K562 (cell line): ENCODE results near the gene CEP43. TPM values are rescaled to one million over a fixed set of nuclear protein-coding genes. Genes with fewer than 3 reads are reported as not detected.
A peak's percentile ranks its signal among the peaks of the same experiment; 100 is the strongest.

Source experiments
- E2F4 ChIP-seq: sonication (generic); formaldehyde crosslinking; IDR thresholded peaks from 2 replicates; pipeline ENCODE4 v1.8.0; 2022; ENCODE audit warnings: mild to moderate bottlenecking, low read depth, missing genetic modification reagents
- GABPA ChIP-seq: fragments of 200-800 bp; sonication (Bioruptor generic); conservative IDR thresholded peaks from 2 replicates; pipeline ENCODE4 v1.6.1; 2016; ENCODE audit warnings: low read depth, missing genetic modification characterization, missing compliant biosample characterization
- HMG20A ChIP-seq: fragments of 450-650 bp; formaldehyde crosslinking; conservative IDR thresholded peaks from 2 replicates; pipeline ENCODE4 v1.4.0; 2020; ENCODE audit warnings: mild to moderate bottlenecking, mixed read lengths
- HMGXB4 ChIP-seq: sonication (generic); formaldehyde crosslinking; IDR thresholded peaks from 2 replicates; pipeline ENCODE4 v1.8.1; 2023; ENCODE audit warnings: mild to moderate bottlenecking, missing genetic modification reagents
- KLF10 ChIP-seq: fragments of 250-450 bp; sonication (Bioruptor Pico); IDR thresholded peaks from 2 replicates; pipeline ENCODE4 v1.6.1; 2021; ENCODE audit warnings: matching md5 sums
- SETDB1 ChIP-seq: IDR thresholded peaks from one replicate; pipeline ENCODE4 v1.6.1; 2012; ENCODE audit warnings: low read length, control low read depth, inconsistent platforms
- SMARCA5 ChIP-seq: fragments of 450-650 bp; IDR thresholded peaks from 2 replicates; pipeline ENCODE4 v1.6.1; 2016
- YBX1 ChIP-seq: fragments of 450-650 bp; IDR thresholded peaks from 2 replicates; pipeline ENCODE4 v1.7.1; 2016; ENCODE audit warnings: mild to moderate bottlenecking
- YY1 ChIP-seq, 3 experiments: IDR thresholded peaks; 2 replicates each; pipeline ENCODE4 v1.6.1; 2011; ENCODE audit warnings: low read length in 2 of 3, mild to moderate bottlenecking in 2 of 3, moderate library complexity in 2 of 3, borderline replicate concordance in 1 of 3, control low read depth in 1 of 3, low read depth in 1 of 3; ENCODE audit not compliant: insufficient read depth in 3 of 3, insufficient replicate concordance in 2 of 3, control insufficient read depth in 1 of 3, insufficient read length in 1 of 3; ENCODE audit errors: extremely low read depth in 1 of 3
- ZFX ChIP-seq: sonication (generic); formaldehyde crosslinking; IDR thresholded peaks from 2 replicates; pipeline ENCODE4 v1.8.0; 2022; ENCODE audit warnings: mild to moderate bottlenecking, missing genetic modification reagents, moderate library complexity
- ZNF12 ChIP-seq: sonication (generic); formaldehyde crosslinking; IDR thresholded peaks from 2 replicates; pipeline ENCODE4 v1.4.0; 2020; ENCODE audit warnings: mild to moderate bottlenecking, missing genetic modification reagents
- ZNF75A ChIP-seq: fragments of 450-650 bp; formaldehyde crosslinking; IDR thresholded peaks from 2 replicates; pipeline ENCODE4 v1.4.0; 2020; ENCODE audit warnings: mild to moderate bottlenecking
- polyA plus RNA-seq, 8 experiments: library from polyadenylated mRNA; depleted of rRNA in 4 of 8; stranded (reverse) in 5 of 8; unstranded in 3 of 8; fragments of >200 nt; fragmentation: Nextera tagmentation in 2 of 8; fragmentation: Illumina TruSeq in 1 of 8; extraction: Ambion mirVana in 2 of 8; extraction: Trizol in 1 of 8; gene quantifications; 2 replicates each; pipeline versions ENCODE4 v1.2.1 to v1.2.3, GENCODE V29; 2011 to 2014; ENCODE audit warnings: inconsistent platforms in 1 of 8, missing spikeins in 1 of 8
- total RNA-seq, 7 experiments: library from RNA; depleted of rRNA in 6 of 7; stranded (reverse); fragments of >200 nt in 6 of 7; fragmentation: Illumina TruSeq in 2 of 7; extraction: Trizol in 2 of 7; gene quantifications; 2 replicates each; pipeline versions ENCODE4 v1.2.1 to v1.2.3, GENCODE V29; 2011 to 2021; ENCODE audit warnings: low replicate concordance in 1 of 7
- TF ChIP-seq, protein P1 (sequence below): sonication (generic); formaldehyde crosslinking; IDR thresholded peaks from 2 replicates; pipeline ENCODE4 v1.8.0; 2023; ENCODE audit warnings: mild to moderate bottlenecking, missing genetic modification reagents

Gene CEP43
- total and polyA plus RNA-seq, 9 of the 15 experiments (the other 6 are each of a cell fraction or from before 2014, with no cell fraction given) = 15.2 to 55.7 (median 47.4) TPM

- no peak for TF ChIP-seq ZNF75A (CRISPR knock-in tag)
- TF ChIP-seq KLF10 = no peak
- no peak for TF ChIP-seq ZNF12
- TF ChIP-seq ZFX (CRISPR knock-in tag) = peak; percentile 56; the same call in 1 of the 2 replicates
- TF ChIP-seq E2F4 = peak; percentile 35; the same call in 1 of the 2 replicates
- peak; percentile 73 for TF ChIP-seq GABPA (tag)
- TF ChIP-seq YBX1 = no peak
- TF ChIP-seq HMGXB4 (CRISPR knock-in tag) = no peak
- TF ChIP-seq SETDB1 = no peak
- no peak for TF ChIP-seq SMARCA5
- TF ChIP-seq YY1 (IDR thresholded peaks at IDR 0.05; ENCODE audit: borderline replicate concordance in 1 of 3, control insufficient read depth in 1 of 3, extremely low read depth in 1 of 3, insufficient read depth in 3 of 3, insufficient read length in 1 of 3, insufficient replicate concordance in 2 of 3, low read depth in 1 of 3, low read length in 2 of 3) = peak in 1 of 3 experiments; percentile 5
- TF ChIP-seq HMG20A (CRISPR knock-in tag) = no peak
- TF ChIP-seq, protein P1, sequence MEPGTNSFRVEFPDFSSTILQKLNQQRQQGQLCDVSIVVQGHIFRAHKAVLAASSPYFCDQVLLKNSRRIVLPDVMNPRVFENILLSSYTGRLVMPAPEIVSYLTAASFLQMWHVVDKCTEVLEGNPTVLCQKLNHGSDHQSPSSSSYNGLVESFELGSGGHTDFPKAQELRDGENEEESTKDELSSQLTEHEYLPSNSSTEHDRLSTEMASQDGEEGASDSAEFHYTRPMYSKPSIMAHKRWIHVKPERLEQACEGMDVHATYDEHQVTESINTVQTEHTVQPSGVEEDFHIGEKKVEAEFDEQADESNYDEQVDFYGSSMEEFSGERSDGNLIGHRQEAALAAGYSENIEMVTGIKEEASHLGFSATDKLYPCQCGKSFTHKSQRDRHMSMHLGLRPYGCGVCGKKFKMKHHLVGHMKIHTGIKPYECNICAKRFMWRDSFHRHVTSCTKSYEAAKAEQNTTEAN (CRISPR knock-in tag) = no peak
- TF ChIP-seq, all 486 proteins: peak for 29
Measured at GRCh38 chr6:166957087-166957804, 42.0 kb upstream of the CEP43 start (continued).
